HepG2 (cell line): Measurements from ENCODE around the gene ANO9. TPM values are rescaled to one million over a fixed set of nuclear protein-coding genes. Genes with fewer than 3 reads are reported as not detected.

Experiments used
- HMG20A ChIP-seq: IDR thresholded peaks from 2 replicates; pipeline ENCODE4 v1.6.1; 2016; ENCODE audit warnings: borderline replicate concordance
- STAG1 ChIP-seq: sonication (generic); formaldehyde crosslinking; IDR thresholded peaks from 2 replicates; pipeline ENCODE4 v1.4.0; 2020; ENCODE audit warnings: missing genetic modification reagents
- ZFY ChIP-seq: sonication (generic); formaldehyde crosslinking; IDR thresholded peaks from 2 replicates; pipeline ENCODE4 v1.4.0; 2020; ENCODE audit warnings: missing genetic modification reagents
- ZMYM3 ChIP-seq: sonication (generic); formaldehyde crosslinking; IDR thresholded peaks from 2 replicates; pipeline ENCODE4 v1.5.1; 2020; ENCODE audit warnings: mild to moderate bottlenecking, missing genetic modification reagents
- ZSCAN21 ChIP-seq: sonication (generic); formaldehyde crosslinking; IDR thresholded peaks from 2 replicates; pipeline ENCODE4 v1.8.0; 2022; ENCODE audit warnings: mild to moderate bottlenecking, missing genetic modification reagents, moderate library complexity, borderline replicate concordance
- polyA plus RNA-seq, 8 experiments: library from polyadenylated mRNA; depleted of rRNA in 3 of 8; stranded (reverse) in 7 of 8; unstranded in 1 of 8; fragments of >200 nt; fragmentation: Illumina TruSeq in 4 of 8; extraction: Trizol in 4 of 8; gene quantifications; 2 replicates each; pipeline versions ENCODE4 v1.2.1 to v1.2.3, GENCODE V29; 2011 to 2016; ENCODE audit warnings: low read depth in 4 of 8, missing spikeins in 1 of 8, mixed read lengths in 1 of 8; ENCODE audit not compliant: insufficient read depth in 1 of 8
- total RNA-seq, 5 experiments: library from RNA; depleted of rRNA; stranded (reverse); fragments of >200 nt; fragmentation: Illumina TruSeq; extraction: Trizol; gene quantifications; 2 replicates each; pipeline ENCODE4 v1.2.3, GENCODE V29; 2016; ENCODE audit warnings: low read depth in 1 of 5
- TF ChIP-seq, protein P1 (sequence below): sonication (generic); formaldehyde crosslinking; IDR thresholded peaks from 2 replicates; pipeline ENCODE4 v1.5.0; 2020; ENCODE audit warnings: mild to moderate bottlenecking, missing genetic modification reagents
- TF ChIP-seq, protein P2 (sequence below): IDR thresholded peaks from 2 replicates; pipeline ENCODE4 v1.6.1; 2016; ENCODE audit warnings: missing compliant biosample characterization, missing genetic modification reagents, borderline replicate concordance

ANO9 gene
- total and polyA plus RNA-seq, 2 of the 13 experiments (the other 11 are each of a cell fraction or from before 2014, with no cell fraction given) = 8.9 to 14.3 TPM

DNA sequence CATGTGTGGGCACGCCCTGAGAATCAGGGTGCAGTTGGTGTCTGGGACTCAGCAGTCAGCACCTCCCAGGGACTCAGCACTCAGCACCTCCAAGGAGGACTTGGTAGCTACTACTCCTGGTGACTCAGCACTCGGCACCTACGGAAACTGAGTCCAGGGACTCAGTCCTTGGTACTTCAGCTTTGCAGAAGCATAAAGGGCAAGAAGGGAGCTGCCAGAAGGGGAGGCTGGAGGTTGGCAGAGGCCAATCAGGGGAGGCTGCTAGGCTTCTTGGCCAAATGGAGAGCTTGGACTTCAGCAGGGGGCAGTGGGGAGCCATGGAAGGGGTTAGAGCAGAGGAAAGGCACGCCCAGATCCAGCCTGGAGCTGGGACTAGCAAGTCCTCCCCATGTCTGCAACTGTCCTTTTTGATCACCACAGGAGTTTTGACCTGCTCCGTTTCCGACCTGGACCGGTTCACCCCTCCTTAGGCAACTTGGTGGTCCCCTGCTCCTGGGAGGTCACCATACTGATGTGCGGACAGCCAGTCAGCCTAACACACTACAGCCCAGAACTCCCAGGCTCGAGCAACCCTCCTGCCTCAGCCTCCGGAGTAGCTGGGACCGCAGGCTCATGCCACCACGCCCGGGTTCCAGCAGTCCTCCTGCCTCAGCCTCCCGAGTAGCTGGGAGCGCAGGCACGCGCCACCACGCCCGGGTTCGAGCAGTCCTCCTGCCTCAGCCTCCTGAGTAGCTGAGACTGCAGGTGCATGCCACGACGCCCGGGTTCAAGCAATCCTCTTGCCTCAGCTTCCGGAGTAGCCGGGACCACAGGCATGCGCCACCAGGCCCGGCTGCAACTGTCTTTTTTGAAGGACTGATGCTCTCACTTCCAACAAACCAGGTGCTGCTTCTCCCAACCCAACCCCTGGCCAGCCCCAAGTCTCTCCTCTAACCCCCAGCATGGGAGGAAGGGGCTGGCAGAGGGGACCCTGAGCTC is 1.5 kb downstream of the ANO9 start (continued):
- TF ChIP-seq, protein P1, sequence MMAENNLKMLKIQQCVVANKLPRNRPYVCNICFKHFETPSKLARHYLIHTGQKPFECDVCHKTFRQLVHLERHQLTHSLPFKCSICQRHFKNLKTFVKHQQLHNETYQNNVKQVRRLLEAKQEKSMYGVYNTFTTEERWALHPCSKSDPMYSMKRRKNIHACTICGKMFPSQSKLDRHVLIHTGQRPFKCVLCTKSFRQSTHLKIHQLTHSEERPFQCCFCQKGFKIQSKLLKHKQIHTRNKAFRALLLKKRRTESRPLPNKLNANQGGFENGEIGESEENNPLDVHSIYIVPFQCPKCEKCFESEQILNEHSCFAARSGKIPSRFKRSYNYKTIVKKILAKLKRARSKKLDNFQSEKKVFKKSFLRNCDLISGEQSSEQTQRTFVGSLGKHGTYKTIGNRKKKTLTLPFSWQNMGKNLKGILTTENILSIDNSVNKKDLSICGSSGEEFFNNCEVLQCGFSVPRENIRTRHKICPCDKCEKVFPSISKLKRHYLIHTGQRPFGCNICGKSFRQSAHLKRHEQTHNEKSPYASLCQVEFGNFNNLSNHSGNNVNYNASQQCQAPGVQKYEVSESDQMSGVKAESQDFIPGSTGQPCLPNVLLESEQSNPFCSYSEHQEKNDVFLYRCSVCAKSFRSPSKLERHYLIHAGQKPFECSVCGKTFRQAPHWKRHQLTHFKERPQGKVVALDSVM (CRISPR knock-in tag) = peak; percentile 96
- 0 out of 2 replicates have a peak, but pooled peaks have one; percentile 3 for TF ChIP-seq ZMYM3 (CRISPR knock-in tag)
- peak; percentile 68 for TF ChIP-seq STAG1 (CRISPR knock-in tag)
- TF ChIP-seq, protein P2, sequence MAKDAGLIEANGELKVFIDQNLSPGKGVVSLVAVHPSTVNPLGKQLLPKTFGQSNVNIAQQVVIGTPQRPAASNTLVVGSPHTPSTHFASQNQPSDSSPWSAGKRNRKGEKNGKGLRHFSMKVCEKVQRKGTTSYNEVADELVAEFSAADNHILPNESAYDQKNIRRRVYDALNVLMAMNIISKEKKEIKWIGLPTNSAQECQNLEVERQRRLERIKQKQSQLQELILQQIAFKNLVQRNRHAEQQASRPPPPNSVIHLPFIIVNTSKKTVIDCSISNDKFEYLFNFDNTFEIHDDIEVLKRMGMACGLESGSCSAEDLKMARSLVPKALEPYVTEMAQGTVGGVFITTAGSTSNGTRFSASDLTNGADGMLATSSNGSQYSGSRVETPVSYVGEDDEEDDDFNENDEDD = no peak
- TF ChIP-seq ZSCAN21 (CRISPR knock-in tag) = peak; percentile 100
- 0 out of 2 replicates have a peak, but pooled peaks have one; percentile 17 for TF ChIP-seq ZFY (CRISPR knock-in tag)
- no peak for TF ChIP-seq HMG20A (CRISPR knock-in tag)
